H9 (cell line): ENCODE measurements around the gene KIF15. TPM values are rescaled to one million over a fixed set of nuclear protein-coding genes. Genes with fewer than 3 reads are reported as not detected.

Source experiments
- DNase-seq: peaks from one replicate; pipeline ENCODE4 v3.0.0-alpha.2; 2017
- H2AFZ ChIP-seq: one replicate; pipeline ENCODE4 v1.6.1; 2013; ENCODE audit warnings: mild to moderate bottlenecking, low read length, control low read depth, moderate library complexity
- H2AK5ac ChIP-seq: 2 replicates; pipeline ENCODE4 v1.6.1; 2013; ENCODE audit warnings: low read length, control low read depth, mixed read lengths; ENCODE audit not compliant: insufficient read length
- H2BK120ac ChIP-seq: one replicate; pipeline ENCODE4 v1.6.1; 2013; ENCODE audit warnings: low read depth, mild to moderate bottlenecking, low read length, control low read depth, inconsistent platforms; ENCODE audit not compliant: poor library complexity, severe bottlenecking
- H2BK12ac ChIP-seq: 2 replicates; pipeline ENCODE4 v1.6.1; 2013; ENCODE audit warnings: low read length, control low read depth, mixed read lengths, low read depth; ENCODE audit not compliant: insufficient read length
- H2BK15ac ChIP-seq: 2 replicates; pipeline ENCODE4 v1.6.1; 2013; ENCODE audit warnings: low read depth, low read length, control low read depth
- H2BK20ac ChIP-seq: one replicate; pipeline ENCODE4 v1.6.1; 2013; ENCODE audit warnings: low read depth, mild to moderate bottlenecking, low read length, control low read depth, inconsistent platforms; ENCODE audit not compliant: poor library complexity, severe bottlenecking
- H2BK5ac ChIP-seq: 2 replicates; pipeline ENCODE4 v1.6.1; 2013; ENCODE audit warnings: low read length, control low read depth, mixed read lengths; ENCODE audit not compliant: insufficient read length
- H3K14ac ChIP-seq: 2 replicates; pipeline ENCODE4 v1.6.1; 2013; ENCODE audit warnings: low read length, control low read depth; ENCODE audit not compliant: insufficient read depth
- H3K18ac ChIP-seq: 2 replicates; pipeline ENCODE4 v1.6.1; 2013; ENCODE audit warnings: low read depth, mild to moderate bottlenecking, mixed read lengths, low read length, control low read depth; ENCODE audit not compliant: insufficient read length
- H3K23ac ChIP-seq: 2 replicates; pipeline ENCODE4 v1.6.1; 2013; ENCODE audit warnings: low read length, control low read depth, mixed read lengths, low read depth; ENCODE audit not compliant: insufficient read length
- H3K23me2 ChIP-seq: 2 replicates; pipeline ENCODE4 v1.6.1; 2013; ENCODE audit warnings: low read depth, mild to moderate bottlenecking, mixed read lengths, low read length, control low read depth; ENCODE audit not compliant: insufficient read length, poor library complexity, severe bottlenecking
- H3K27ac ChIP-seq: 2 replicates; pipeline ENCODE4 v1.5.1; 2013; ENCODE audit warnings: low read length, control low read depth, mixed read lengths, low read depth; ENCODE audit not compliant: insufficient read length
- H3K27me3 ChIP-seq: 2 replicates; pipeline ENCODE4 v1.6.1; 2013; ENCODE audit warnings: low read length, control low read depth, inconsistent platforms; ENCODE audit not compliant: insufficient read depth
- H3K4ac ChIP-seq: 2 replicates; pipeline ENCODE4 v1.6.1; 2013; ENCODE audit warnings: low read depth, mild to moderate bottlenecking, control low read depth, inconsistent platforms, low read length, moderate library complexity
- H3K4me1 ChIP-seq: 2 replicates; pipeline ENCODE4 v1.6.1; 2013; ENCODE audit warnings: low read length, control low read depth, inconsistent platforms; ENCODE audit not compliant: insufficient read depth
- H3K4me2 ChIP-seq: 2 replicates; pipeline ENCODE4 v1.6.1; 2013; ENCODE audit warnings: low read length, control low read depth, mixed read lengths; ENCODE audit not compliant: insufficient read length, insufficient read depth
- H3K56ac ChIP-seq: 2 replicates; pipeline ENCODE4 v1.6.1; 2013; ENCODE audit warnings: low read depth, mild to moderate bottlenecking, mixed read lengths, low read length, control low read depth; ENCODE audit not compliant: insufficient read length
- H3K79me1 ChIP-seq: 2 replicates; pipeline ENCODE4 v1.6.1; 2013; ENCODE audit warnings: low read depth, mild to moderate bottlenecking, moderate library complexity, low read length, control low read depth, inconsistent platforms; ENCODE audit not compliant: insufficient read depth, poor library complexity, severe bottlenecking
- H3K79me2 ChIP-seq: 2 replicates; pipeline ENCODE4 v1.6.1; 2013; ENCODE audit warnings: low read length, control low read depth, inconsistent platforms; ENCODE audit not compliant: insufficient read depth
- H3K9ac ChIP-seq: 2 replicates; pipeline ENCODE4 v1.6.1; 2013; ENCODE audit warnings: low read length, control low read depth, mixed read lengths; ENCODE audit not compliant: insufficient read length; ENCODE audit errors: extremely low read depth
- H3K9me3 ChIP-seq: one replicate; pipeline ENCODE4 v1.6.1; 2013; ENCODE audit warnings: low read depth, low read length, inconsistent platforms; ENCODE audit not compliant: control insufficient read depth
- H3T11ph ChIP-seq: one replicate; pipeline ENCODE4 v1.6.1; 2013; ENCODE audit warnings: mild to moderate bottlenecking, low read length, control low read depth, inconsistent platforms
- H4K20me1 ChIP-seq: one replicate; pipeline ENCODE4 v1.6.1; 2013; ENCODE audit not compliant: control insufficient read depth, insufficient read length, insufficient read depth
- H4K5ac ChIP-seq: 2 replicates; pipeline ENCODE4 v1.6.1; 2013; ENCODE audit warnings: low read depth, mild to moderate bottlenecking, mixed read lengths, low read length, control low read depth; ENCODE audit not compliant: insufficient read length
- H4K8ac ChIP-seq: replicated peaks from 2 replicates; pipeline ENCODE4 v1.6.1; 2013; ENCODE audit warnings: low read length, control low read depth, mixed read lengths, low read depth; ENCODE audit not compliant: insufficient read length
- H4K91ac ChIP-seq: 2 replicates; pipeline ENCODE4 v1.6.1; 2013; ENCODE audit warnings: low read depth, mild to moderate bottlenecking, moderate library complexity, mixed read lengths, low read length, control low read depth; ENCODE audit not compliant: insufficient read length
- H3K27ac Mint-ChIP-seq, 3 experiments: 2 replicates in 2 of 3; 3 replicates in 1 of 3; pipeline ENCODE4 v1.8.0; 2020 to 2021; ENCODE audit warnings: mixed read lengths in 3 of 3, mild to moderate bottlenecking in 1 of 3, moderate library complexity in 1 of 3
- H3K27me3 Mint-ChIP-seq: 2 replicates; pipeline ENCODE4 v1.8.0; 2021; ENCODE audit warnings: low read depth, mild to moderate bottlenecking, moderate library complexity, mixed read lengths
- H3K36me3 Mint-ChIP-seq, 3 experiments: 2 replicates in 2 of 3; 3 replicates in 1 of 3; pipeline ENCODE4 v1.8.0; 2020 to 2021; ENCODE audit warnings: low read depth in 3 of 3, mixed read lengths in 3 of 3; ENCODE audit not compliant: insufficient read depth in 1 of 3
- H3K4me1 Mint-ChIP-seq, 2 experiments: 2 replicates each; pipeline ENCODE4 v1.8.0; 2020; ENCODE audit warnings: mixed read lengths in 2 of 2
- H3K4me3 Mint-ChIP-seq, 2 experiments: 2 replicates in 1 of 2; 3 replicates in 1 of 2; pipeline ENCODE4 v1.8.0; 2020 to 2021; ENCODE audit warnings: mild to moderate bottlenecking in 2 of 2, mixed read lengths in 2 of 2, moderate library complexity in 1 of 2
- H3K9me3 Mint-ChIP-seq, 2 experiments: 2 replicates in 1 of 2; 3 replicates in 1 of 2; pipeline ENCODE4 v1.8.0; 2020; ENCODE audit warnings: mild to moderate bottlenecking in 2 of 2, mixed read lengths in 2 of 2, moderate library complexity in 1 of 2
- WGBS: extraction: QIAGEN DNeasy Blood & Tissue Kit; methylation state at CpG from one replicate; pipeline ENCODE4 v1.1.7; 2013; ENCODE audit warnings: missing lambda C conversion rate, low lambda C conversion rate, mixed read lengths; ENCODE audit not compliant: insufficient read length; ENCODE audit errors: extremely low coverage; 5-methylcytosine and 5-hydroxymethylcytosine counted together
- total RNA-seq: library from RNA; stranded (reverse); gene quantifications from 2 replicates; pipeline ENCODE4 v1.2.1, GENCODE V29; 2021
- TF ChIP-seq, protein P1 (sequence below): fragments of 200-600 bp; sonication (generic); conservative IDR thresholded peaks from 3 replicates; pipeline ENCODE4 v1.8.0; 2021; ENCODE audit warnings: antibody characterized with exemption, mild to moderate bottlenecking

Gene KIF15
- total RNA-seq, 1 experiment from 2014 or later: 25.0 TPM

DNA sequence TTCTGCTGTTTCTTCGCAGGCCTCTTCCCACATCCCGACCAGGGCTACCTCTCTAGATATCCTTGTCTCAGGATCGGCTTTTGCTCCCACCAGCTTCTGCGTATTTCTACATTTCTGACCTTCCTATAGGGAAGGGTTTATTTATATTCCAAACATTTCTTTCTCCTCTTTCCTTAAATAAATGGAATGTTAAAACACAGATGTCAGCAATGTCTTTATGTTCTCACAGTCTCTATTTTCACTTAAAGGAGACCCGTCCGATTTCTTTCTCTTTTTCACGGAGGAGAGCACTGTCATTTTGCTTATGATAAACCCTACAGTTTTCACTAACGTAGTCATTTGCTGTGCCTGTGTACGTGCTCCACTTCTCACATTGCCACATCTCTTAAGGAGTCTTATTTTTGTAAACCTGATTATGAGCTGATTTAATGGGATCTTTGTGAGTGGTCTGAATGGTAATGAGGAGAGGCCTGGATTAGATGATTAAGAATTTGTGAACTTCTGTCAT, 630 bp downstream of the KIF15 start:
- Histone ChIP-seq H3T11ph (no peak overlapping the region), H3K27me3 (no peaks in the 10 kb centered on the region), H4K5ac (no peak overlapping the region), H3K14ac (peak overlapping the region; percentile 98), H3K4me2 (peak overlapping the region; percentile 78), H4K91ac (no peak overlapping the region), H2BK15ac (no peak overlapping the region), H3K4ac (no peak overlapping the region; the same call in 1 of the 2 replicates), H2AK5ac (no peak overlapping the region), H3K9me3 (peaks cover 3% of the 10 kb centered on the region), H2AFZ (no peak overlapping the region), H3K27ac (peak overlapping the region; percentile 77), H2BK12ac (no peak overlapping the region), H4K20me1 (no peaks in the 10 kb centered on the region), H3K56ac (no peak overlapping the region), H2BK120ac (no peak overlapping the region), H3K79me1 (peaks cover 6% of the 10 kb centered on the region), H3K18ac (peak overlapping the region; percentile 97), H3K23ac (no peak overlapping the region), H3K9ac (peak overlapping the region; percentile 92), H3K23me2 (peaks cover 3% of the 10 kb centered on the region), H3K4me1 (no peaks in the 10 kb centered on the region), H3K79me2 (peaks cover 17% of the 10 kb centered on the region; the same call in 1 of the 2 replicates), H4K8ac (no peak overlapping the region), H2BK5ac (no peak overlapping the region), H2BK20ac (no peak overlapping the region)
- H3K4me1 Mint-ChIP-seq: peaks cover 9 to 30% of the 10 kb centered on the region in 2 experiments
- H3K4me3 Mint-ChIP-seq: peak overlapping the region; percentile 93 to 95
- no peaks in the 10 kb centered on the region for H3K27me3 Mint-ChIP-seq
- peak overlapping the region; percentile 98 to 100 (median 99) for H3K27ac Mint-ChIP-seq
- peaks cover 28 to 54% of the 10 kb centered on the region in 2 experiments for H3K9me3 Mint-ChIP-seq
- H3K36me3 Mint-ChIP-seq: peaks cover 56 to 64% (median 63%) of the 10 kb centered on the region in 3 experiments
- TF ChIP-seq, protein P1, sequence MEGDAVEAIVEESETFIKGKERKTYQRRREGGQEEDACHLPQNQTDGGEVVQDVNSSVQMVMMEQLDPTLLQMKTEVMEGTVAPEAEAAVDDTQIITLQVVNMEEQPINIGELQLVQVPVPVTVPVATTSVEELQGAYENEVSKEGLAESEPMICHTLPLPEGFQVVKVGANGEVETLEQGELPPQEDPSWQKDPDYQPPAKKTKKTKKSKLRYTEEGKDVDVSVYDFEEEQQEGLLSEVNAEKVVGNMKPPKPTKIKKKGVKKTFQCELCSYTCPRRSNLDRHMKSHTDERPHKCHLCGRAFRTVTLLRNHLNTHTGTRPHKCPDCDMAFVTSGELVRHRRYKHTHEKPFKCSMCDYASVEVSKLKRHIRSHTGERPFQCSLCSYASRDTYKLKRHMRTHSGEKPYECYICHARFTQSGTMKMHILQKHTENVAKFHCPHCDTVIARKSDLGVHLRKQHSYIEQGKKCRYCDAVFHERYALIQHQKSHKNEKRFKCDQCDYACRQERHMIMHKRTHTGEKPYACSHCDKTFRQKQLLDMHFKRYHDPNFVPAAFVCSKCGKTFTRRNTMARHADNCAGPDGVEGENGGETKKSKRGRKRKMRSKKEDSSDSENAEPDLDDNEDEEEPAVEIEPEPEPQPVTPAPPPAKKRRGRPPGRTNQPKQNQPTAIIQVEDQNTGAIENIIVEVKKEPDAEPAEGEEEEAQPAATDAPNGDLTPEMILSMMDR: no peak
- no peak for DNase-seq
- no CpG with 5 or more reads among the region's 9 CpGs for WGBS
